NT2/D1 (cell line): ENCODE data around the gene NPC2.

ENCODE experiments used
- DNase-seq: peaks from one replicate; pipeline ENCODE4 v3.0.0-alpha.2; 2011; ENCODE audit warnings: low read depth, low spot score
- H3K27me3 ChIP-seq: 2 replicates; pipeline ENCODE4 v1.6.0; 2011; ENCODE audit warnings: mild to moderate bottlenecking; ENCODE audit not compliant: insufficient read length, insufficient read depth
- H3K36me3 ChIP-seq: 2 replicates; pipeline ENCODE4 v1.6.1; 2011; ENCODE audit warnings: mild to moderate bottlenecking, low read length, mixed read lengths; ENCODE audit not compliant: insufficient read depth, insufficient read length
- H3K4me1 ChIP-seq: 2 replicates; pipeline ENCODE4 v1.5.1; 2011; ENCODE audit not compliant: insufficient read depth, insufficient read length
- H3K4me3 ChIP-seq: 2 replicates; pipeline ENCODE4 v1.5.1; 2011; ENCODE audit warnings: low read depth; ENCODE audit not compliant: insufficient read length
- H3K9ac ChIP-seq: 2 replicates; pipeline ENCODE4 v1.6.0; 2011; ENCODE audit warnings: low read depth; ENCODE audit not compliant: insufficient read length
- H3K9me3 ChIP-seq: 2 replicates; pipeline ENCODE4 v1.5.1; 2011; ENCODE audit warnings: mild to moderate bottlenecking, low read length; ENCODE audit not compliant: insufficient read depth
- SUZ12 ChIP-seq: IDR thresholded peaks from 2 replicates; pipeline ENCODE4 v1.6.1; 2011; ENCODE audit not compliant: insufficient read length, insufficient read depth; ENCODE audit errors: extremely low read depth
- YY1 ChIP-seq: IDR thresholded peaks from 2 replicates; pipeline ENCODE4 v1.6.1; 2011; ENCODE audit not compliant: insufficient read length, insufficient read depth
- ZNF274 ChIP-seq: IDR thresholded peaks from 2 replicates; pipeline ENCODE4 v1.6.1; 2011; ENCODE audit warnings: mild to moderate bottlenecking, low read depth, low read length

The NPC2 gene

GRCh38 chr14:74488786-74489397, 4.2 kb downstream of the NPC2 start:
- TF ChIP-seq YY1 (no peak), ZNF274 (no peak), SUZ12 (no peak)
- Histone ChIP-seq H3K9me3 (no peaks in the 10 kb centered on the region), H3K27me3 (no peaks in the 10 kb centered on the region), H3K4me1 (no peaks in the 10 kb centered on the region), H3K4me3 (no peak overlapping the region), H3K9ac (no peak overlapping the region), H3K36me3 (peaks cover 19% of the 10 kb centered on the region)
- no peak for DNase-seq

- no peak overlapping the region for H3K9ac ChIP-seq
- TF ChIP-seq SUZ12 (no peak), ZNF274 (no peak), YY1 (no peak)
- no peaks in the 10 kb centered on the region for H3K9me3 ChIP-seq
- H3K36me3 ChIP-seq: peaks cover 37% of the 10 kb centered on the region
- H3K4me3 ChIP-seq: no peak overlapping the region
- no peaks in the 10 kb centered on the region for H3K27me3 ChIP-seq
- H3K4me1 ChIP-seq: no peaks in the 10 kb centered on the region
- no peak for DNase-seq
Measured at GRCh38 chr14:74486164-74486563, 6.9 kb downstream of the NPC2 start.

GRCh38 chr14:74483321-74483720, 9.8 kb downstream of the NPC2 start:
- H3K36me3 ChIP-seq: peaks cover 46% of the 10 kb centered on the region
- TF ChIP-seq ZNF274 (no peak), YY1 (no peak), SUZ12 (no peak)

GRCh38 chr14:74482571-74482970, 10.5 kb downstream of the NPC2 start:
- Histone ChIP-seq H3K9ac (no peak overlapping the region), H3K4me3 (no peak overlapping the region), H3K4me1 (no peaks in the 10 kb centered on the region), H3K36me3 (peaks cover 42% of the 10 kb centered on the region), H3K9me3 (no peaks in the 10 kb centered on the region), H3K27me3 (no peaks in the 10 kb centered on the region)
- DNase-seq: no peak
- TF ChIP-seq SUZ12: no peak
- no peak for TF ChIP-seq YY1
- no peak for TF ChIP-seq ZNF274

More at GRCh38 chr14:74483321-74483720, 9.8 kb downstream of the NPC2 start:
- H3K9ac ChIP-seq: no peak overlapping the region
- no peaks in the 10 kb centered on the region for H3K9me3 ChIP-seq
- DNase-seq: no peak
- H3K4me3 ChIP-seq: no peak overlapping the region
- no peaks in the 10 kb centered on the region for H3K27me3 ChIP-seq
- H3K4me1 ChIP-seq: no peaks in the 10 kb centered on the region

- no peak overlapping the region for H3K4me3 ChIP-seq
- TF ChIP-seq SUZ12 (no peak), ZNF274 (no peak), YY1 (no peak)
- no peaks in the 10 kb centered on the region for H3K27me3 ChIP-seq
- H3K9ac ChIP-seq: no peak overlapping the region
- DNase-seq: no peak
- peaks cover 33% of the 10 kb centered on the region for H3K36me3 ChIP-seq
- H3K4me1 ChIP-seq: peaks cover 2% of the 10 kb centered on the region
- H3K9me3 ChIP-seq: no peaks in the 10 kb centered on the region
Measured at GRCh38 chr14:74480046-74480445, 13.1 kb downstream of the NPC2 start.

- Histone ChIP-seq H3K36me3 (peaks cover 29% of the 10 kb centered on the region), H3K9ac (no peak overlapping the region)
Measured at GRCh38 chr14:74478996-74479635, 14.0 kb downstream of the NPC2 start.

GRCh38 chr14:74476607-74477006, 16.5 kb downstream of the NPC2 start:
- DNase-seq: no peak
- peaks cover 13% of the 10 kb centered on the region for H3K36me3 ChIP-seq

More at GRCh38 chr14:74478996-74479635, 14.0 kb downstream of the NPC2 start:
- Histone ChIP-seq H3K9me3 (no peaks in the 10 kb centered on the region), H3K4me3 (no peak overlapping the region), H3K4me1 (peaks cover 2% of the 10 kb centered on the region), H3K27me3 (no peaks in the 10 kb centered on the region)
- no peak for TF ChIP-seq ZNF274
- no peak for TF ChIP-seq YY1
- TF ChIP-seq SUZ12: no peak
- DNase-seq: peak; percentile 30

More at GRCh38 chr14:74476607-74477006, 16.5 kb downstream of the NPC2 start:
- no peak overlapping the region for H3K4me3 ChIP-seq
- H3K9me3 ChIP-seq: no peaks in the 10 kb centered on the region
- no peaks in the 10 kb centered on the region for H3K27me3 ChIP-seq
- TF ChIP-seq YY1: no peak
- no peak for TF ChIP-seq SUZ12
- TF ChIP-seq ZNF274: no peak
- H3K4me1 ChIP-seq: peaks cover 2% of the 10 kb centered on the region
- H3K9ac ChIP-seq: no peak overlapping the region
